IPS DF 19.7 (cell line): Measurements from ENCODE around the gene DCC.

ENCODE experiments used
- DNase-seq: peaks from one replicate; pipeline ENCODE4 v3.0.0-alpha.2; 2013; ENCODE audit warnings: low read depth, low spot score

DCC gene

GRCh38 chr18:52422985-52423601, 83.1 kb downstream of the DCC start:
- no peak for DNase-seq

DNA sequence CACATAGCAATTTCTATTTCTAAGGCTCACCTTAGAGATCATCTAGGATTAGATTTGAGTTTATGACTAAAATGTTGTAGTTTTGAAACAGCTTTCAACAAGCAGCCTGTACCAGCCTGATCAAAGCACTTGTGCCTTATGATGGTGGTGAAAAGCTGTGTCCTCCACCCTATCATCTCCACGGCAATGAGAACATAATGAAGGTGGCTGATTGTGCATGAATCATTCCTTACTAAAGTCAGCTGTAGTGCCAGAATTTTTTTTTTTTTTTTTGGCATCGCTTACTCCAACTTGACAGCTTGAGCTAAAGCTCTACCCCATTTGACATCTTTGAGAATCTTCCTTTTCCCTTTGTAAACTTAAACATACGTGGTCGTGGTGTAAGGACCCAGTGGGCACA, 86.0 kb downstream of the DCC start:
- DNase-seq: no peak

- DNase-seq: no peak
Measured at GRCh38 chr18:52426462-52426861, 86.5 kb downstream of the DCC start.

- no peak for DNase-seq
Measured at GRCh38 chr18:52427521-52428175, 87.7 kb downstream of the DCC start.

- DNase-seq: no peak
Measured at GRCh38 chr18:52431683-52432082, 91.7 kb downstream of the DCC start.

GRCh38 chr18:52433797-52434196, 93.8 kb downstream of the DCC start:
- no peak for DNase-seq

GRCh38 chr18:52435301-52435700, 95.3 kb downstream of the DCC start:
- DNase-seq: no peak

GRCh38 chr18:52437161-52437560, 97.2 kb downstream of the DCC start:
- no peak for DNase-seq

DNA sequence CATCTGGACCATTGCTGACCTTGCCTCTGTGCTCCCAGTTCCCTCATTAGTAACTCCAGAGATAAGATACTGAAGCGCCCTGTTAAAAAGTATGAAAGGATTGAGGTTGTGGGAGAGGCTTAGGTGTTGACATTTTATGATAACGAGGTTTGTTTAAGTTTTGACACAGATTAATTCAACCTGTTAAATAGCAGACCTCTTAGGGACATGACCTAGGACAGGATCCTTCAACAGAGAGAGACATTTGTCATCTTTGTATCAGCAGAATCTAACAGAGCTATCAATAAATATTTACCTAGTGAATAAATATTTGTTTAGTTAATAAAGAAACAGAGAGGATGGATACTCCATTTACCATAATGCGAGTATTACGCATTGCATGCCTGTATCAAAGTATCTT, 99.5 kb downstream of the DCC start:
- no peak for DNase-seq

DNA sequence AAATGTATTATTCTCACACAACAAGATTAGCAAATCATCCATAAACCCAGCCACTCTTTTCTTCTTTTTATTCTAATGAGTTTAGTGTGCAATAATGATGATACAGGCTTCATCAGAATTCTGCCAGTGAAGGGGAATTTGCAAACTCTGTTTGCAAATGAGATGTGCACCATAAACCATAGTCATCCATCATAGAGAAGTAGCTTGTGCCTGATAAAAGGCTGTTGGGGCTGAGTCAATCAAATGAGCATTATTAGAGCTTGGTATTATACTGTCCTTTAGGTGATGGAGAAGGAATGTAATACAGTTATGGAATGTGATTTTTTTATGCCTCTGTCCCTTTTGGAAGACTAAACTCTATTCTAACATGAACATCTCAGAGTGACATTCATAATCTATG, 101.8 kb downstream of the DCC start:
- DNase-seq: no peak

GRCh38 chr18:52442686-52443085, 102.7 kb downstream of the DCC start:
- DNase-seq: no peak

- DNase-seq: no peak
Measured at GRCh38 chr18:52451256-52451655, 111.3 kb downstream of the DCC start.

GRCh38 chr18:52451851-52452250, 111.9 kb downstream of the DCC start:
- no peak for DNase-seq

- DNase-seq: no peak
Measured at GRCh38 chr18:52452427-52452826, 112.4 kb downstream of the DCC start.

GRCh38 chr18:52459890-52460289, 119.9 kb downstream of the DCC start:
- no peak for DNase-seq

DNA sequence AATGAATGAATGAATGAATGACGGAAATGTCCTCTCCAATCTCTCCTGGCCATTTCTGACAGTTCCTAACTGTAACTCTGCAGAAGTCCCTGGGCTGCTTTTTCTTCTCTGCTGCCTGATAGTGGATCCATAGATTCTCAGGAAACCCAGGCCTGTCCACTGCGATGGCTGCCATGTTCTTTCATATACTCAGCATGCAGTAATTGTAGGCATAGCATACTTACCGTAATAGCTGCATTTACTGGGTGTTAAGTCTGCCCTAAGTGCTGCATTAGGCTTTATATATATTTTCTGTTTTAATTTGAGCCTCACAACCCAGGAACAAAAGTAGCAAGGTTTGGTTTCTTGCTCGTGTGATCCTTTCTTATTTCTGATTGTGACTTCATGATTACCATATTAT, 122.9 kb downstream of the DCC start:
- DNase-seq: no peak

DNA sequence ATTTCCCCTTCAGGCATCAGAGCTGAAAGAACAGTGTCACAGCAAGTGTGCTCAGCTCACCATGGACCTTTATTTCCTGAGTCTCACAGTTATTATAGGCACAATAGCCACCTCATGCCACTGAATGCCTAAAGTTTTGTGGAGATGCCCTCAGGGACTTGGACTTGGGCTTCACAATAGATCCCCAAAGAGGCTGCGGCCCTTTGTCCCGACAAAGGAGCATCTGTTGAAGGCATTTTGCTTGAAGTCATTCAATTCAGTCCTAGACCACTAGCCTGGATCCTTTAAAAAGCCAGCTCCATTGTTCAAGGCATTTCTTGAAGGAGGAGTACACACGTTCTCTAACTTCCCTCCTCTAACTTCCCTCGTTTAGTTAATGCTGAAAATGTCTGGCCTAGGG, 125.4 kb downstream of the DCC start:
- DNase-seq: no peak

DNA sequence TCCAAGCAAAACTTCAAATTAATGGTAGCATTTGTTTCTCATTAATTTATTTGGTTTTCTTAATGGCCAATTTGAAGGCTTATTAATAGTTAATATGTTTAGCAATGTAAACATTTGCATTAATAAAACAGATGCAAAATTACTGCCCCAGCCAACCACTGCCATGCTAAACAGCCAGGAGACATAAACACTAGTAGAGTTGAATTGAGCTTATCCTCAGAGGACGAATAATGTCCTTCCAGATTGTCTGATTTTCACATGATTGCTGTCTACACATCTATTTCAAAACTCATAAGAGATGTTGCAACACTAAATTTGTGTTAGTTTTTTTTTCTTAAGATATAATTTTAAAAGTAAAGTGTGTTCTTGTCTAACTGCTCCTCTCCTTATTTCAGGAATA, 128.5 kb downstream of the DCC start:
- DNase-seq: no peak

DNA sequence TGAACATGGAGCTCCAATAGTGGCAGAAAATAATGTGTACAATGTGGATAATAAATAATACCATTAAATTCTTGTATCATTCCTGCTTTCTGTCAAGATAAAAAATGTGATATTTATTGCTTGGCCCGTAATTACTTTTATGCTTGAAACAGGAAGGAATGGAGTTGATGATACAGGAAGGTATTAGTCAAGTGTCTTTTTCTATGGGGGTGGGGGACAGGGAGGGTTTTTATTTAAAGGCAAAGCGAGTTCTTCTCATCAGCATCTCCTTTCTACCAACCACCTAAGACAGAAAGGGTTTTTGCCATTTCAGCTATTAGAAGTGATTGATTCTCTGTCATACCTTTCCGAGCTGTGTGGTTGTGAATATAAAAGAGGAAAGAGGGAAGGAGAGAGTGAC, 135.3 kb downstream of the DCC start:
- no peak for DNase-seq

- DNase-seq: no peak
Measured at GRCh38 chr18:52481116-52481515, 141.1 kb downstream of the DCC start.

- DNase-seq: no peak
Measured at GRCh38 chr18:52484977-52485376, 145.0 kb downstream of the DCC start.

DNA sequence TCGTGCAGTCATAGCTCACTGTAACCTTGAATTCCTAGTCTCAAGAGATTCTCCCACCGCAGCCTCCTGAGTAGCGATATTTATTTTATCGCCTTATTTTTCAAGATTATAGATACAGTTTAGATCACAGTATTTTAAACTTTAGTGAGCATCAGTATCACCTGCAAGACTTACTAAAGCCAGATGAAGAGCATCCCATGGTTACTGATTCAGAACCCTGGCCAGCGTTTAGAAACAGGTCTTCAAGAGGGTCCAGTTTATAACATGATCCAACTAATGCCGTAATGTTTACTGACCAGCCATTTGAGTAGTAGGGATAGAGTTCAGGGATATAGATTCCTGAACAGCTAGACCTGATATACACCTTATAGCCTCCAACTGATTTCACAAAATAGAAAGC, 146.1 kb downstream of the DCC start:
- no peak for DNase-seq

DNA sequence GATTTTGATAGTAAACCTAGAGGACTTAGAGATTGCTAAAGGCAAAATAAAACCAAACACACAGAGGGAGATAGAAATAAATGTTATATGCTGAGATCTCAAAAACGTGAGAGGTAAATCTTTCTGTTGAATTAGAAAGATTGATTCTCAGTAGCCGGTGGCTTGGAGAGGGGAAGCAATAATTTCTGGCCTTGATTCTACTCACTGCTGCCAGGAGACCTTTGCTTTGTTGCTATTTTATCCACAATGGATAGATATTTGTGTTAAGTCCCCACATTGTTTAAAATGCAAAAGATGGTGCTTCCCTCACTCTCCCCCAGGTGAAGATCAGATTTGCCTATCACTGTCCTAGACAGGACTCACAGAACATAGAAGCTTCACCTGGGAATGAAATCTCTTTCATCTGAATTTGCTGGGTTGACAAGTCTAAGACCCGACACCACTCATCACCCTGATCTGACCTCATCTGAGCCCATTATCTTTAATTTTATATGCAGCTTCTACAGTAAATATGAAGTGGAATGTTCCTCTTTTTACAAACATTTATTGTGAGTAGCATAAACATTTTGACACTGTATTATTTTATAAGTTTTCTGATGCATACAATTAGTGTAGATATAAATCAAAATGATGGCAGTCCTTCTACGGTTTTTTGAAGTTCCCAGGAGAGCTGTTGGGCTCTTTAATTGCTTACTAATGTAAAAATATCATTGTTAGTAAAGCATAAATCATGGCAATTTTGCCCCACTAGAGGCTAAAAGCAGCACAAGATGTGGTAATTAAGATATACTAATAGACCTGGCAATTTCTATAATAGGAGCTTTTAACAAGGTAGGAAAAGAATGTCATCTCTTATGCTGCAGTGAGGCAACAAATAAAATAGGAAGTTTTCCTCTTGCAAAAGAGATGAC, 149.7 kb downstream of the DCC start:
- no peak for DNase-seq
